ENCODE measurements around the gene CENPH.

Gene CENPH

GRCh38 chr5:69148981-69149675 lies 40.3 kb upstream of the CENPH start:
- 95% methylated on average over 2 of the region's 2 CpGs for WGBS
- DNase-seq, result no peak
- Histone ChIP-seq H3K23ac (ENCODE audit: low read length in 2 of 2) (no peak overlapping the region), H3K79me1 (replicated peaks; ENCODE audit: low read length, poor library complexity, severe bottlenecking) (no peaks in the 10 kb centered on the region), H4K8ac (ENCODE audit: low read length) (no peak overlapping the region), H3K14ac (ENCODE audit: low read length in 2 of 2) (no peak overlapping the region), H3K4me2 (ENCODE audit: low read length, poor library complexity, severe bottlenecking) (no peak overlapping the region), H4K91ac (ENCODE audit: low read length) (no peak overlapping the region), H3K9ac (ENCODE audit: low read length) (no peak overlapping the region), H2AK5ac (ENCODE audit: low read length, severe bottlenecking) (no peak overlapping the region), H3K27ac (ENCODE audit: low read length, poor library complexity, severe bottlenecking) (no peak overlapping the region), H3K4me1 (ENCODE audit: control insufficient read depth, insufficient read depth, low read depth, low read length) (no peaks in the 10 kb centered on the region), H3K4ac (ENCODE audit: low read depth in 1 of 2, low read length in 2 of 2) (no peak overlapping the region), H2BK15ac (ENCODE audit: low read depth, poor library complexity, severe bottlenecking) (no peak overlapping the region), H3K18ac (ENCODE audit: low read depth in 1 of 2, low read length in 2 of 2) (no peak overlapping the region), H3K27me3 (ENCODE audit: control insufficient read depth in 1 of 2, insufficient read depth in 1 of 2, low read length in 2 of 2) (no peaks in the 10 kb centered on the region), H2BK5ac (ENCODE audit: low read depth, low read length, poor library complexity, severe bottlenecking) (no peak overlapping the region), H2BK120ac (ENCODE audit: low read depth, low read length) (no peak overlapping the region), H2BK12ac (ENCODE audit: low read length in 2 of 2) (no peak overlapping the region), H3K36me3 (ENCODE audit: control insufficient read depth in 1 of 2, insufficient read depth in 2 of 2, low read depth in 1 of 2, low read length in 2 of 2) (no peaks in the 10 kb centered on the region), H2AFZ (ENCODE audit: low read depth, low read length) (no peak overlapping the region), H3K4me3 (ENCODE audit: insufficient read depth in 1 of 2, low read depth in 1 of 2, low read length in 2 of 2) (no peak overlapping the region), H3K9me3 (ENCODE audit: control insufficient read depth, low read length) (no peaks in the 10 kb centered on the region)

DNA sequence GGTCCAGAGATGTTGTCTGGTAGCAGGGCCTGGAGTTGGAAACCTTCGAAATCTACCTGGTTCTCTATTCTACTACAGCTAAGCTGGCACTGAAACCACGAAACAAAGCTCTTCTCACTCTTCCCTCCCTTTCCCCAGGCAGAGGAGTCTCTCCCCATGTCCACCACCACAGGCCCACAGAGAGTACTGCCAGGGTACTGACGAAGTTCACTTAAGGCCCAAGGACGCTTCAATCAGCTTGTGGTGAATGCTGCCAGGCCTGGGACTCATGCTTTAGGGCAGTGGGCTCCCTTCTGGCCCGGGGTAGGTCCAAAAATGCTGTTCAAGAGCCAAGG lies 39.7 kb upstream of the CENPH start:
- WGBS, result 86% methylated on average over 5 of the region's 5 CpGs

DNA sequence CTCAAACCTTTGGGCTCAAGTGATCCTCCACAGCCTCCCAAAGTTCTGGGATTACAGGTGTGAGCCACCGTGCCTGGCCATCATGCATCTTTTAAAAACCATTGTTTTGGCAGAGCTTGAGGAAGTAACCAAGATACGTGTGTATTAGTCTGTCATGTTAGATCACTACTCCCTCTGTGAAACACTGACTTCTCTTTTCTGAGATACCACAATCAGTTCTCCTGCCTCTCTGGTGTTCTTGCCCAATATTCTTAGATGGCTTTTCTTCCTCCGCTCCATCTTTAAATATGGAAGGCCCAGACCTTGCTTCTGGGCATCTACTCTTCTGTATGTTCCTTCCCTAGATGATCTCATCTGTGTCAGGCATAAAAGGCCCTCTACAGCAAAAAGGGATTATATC lies 36.7 kb upstream of the CENPH start:
- Histone ChIP-seq H3K23ac (ENCODE audit: low read length in 2 of 2) (no peak overlapping the region), H2BK12ac (ENCODE audit: low read length in 2 of 2) (no peak overlapping the region), H2BK15ac (ENCODE audit: low read depth, poor library complexity, severe bottlenecking) (no peak overlapping the region), H2AFZ (ENCODE audit: low read depth, low read length) (no peak overlapping the region), H3K4me1 (ENCODE audit: control insufficient read depth, insufficient read depth, low read depth, low read length) (no peaks in the 10 kb centered on the region), H3K27me3 (ENCODE audit: control insufficient read depth in 1 of 2, insufficient read depth in 1 of 2, low read length in 2 of 2) (no peaks in the 10 kb centered on the region), H3K9me3 (ENCODE audit: control insufficient read depth, low read length) (no peaks in the 10 kb centered on the region), H3K36me3 (ENCODE audit: control insufficient read depth in 1 of 2, insufficient read depth in 2 of 2, low read depth in 1 of 2, low read length in 2 of 2) (no peaks in the 10 kb centered on the region), H2BK5ac (ENCODE audit: low read depth, low read length, poor library complexity, severe bottlenecking) (no peak overlapping the region), H3K14ac (ENCODE audit: low read length in 2 of 2) (no peak overlapping the region), H2AK5ac (ENCODE audit: low read length, severe bottlenecking) (no peak overlapping the region), H3K4ac (ENCODE audit: low read depth in 1 of 2, low read length in 2 of 2) (no peak overlapping the region), H3K79me1 (replicated peaks; ENCODE audit: low read length, poor library complexity, severe bottlenecking) (no peaks in the 10 kb centered on the region), H3K9ac (ENCODE audit: low read length) (no peak overlapping the region), H4K8ac (ENCODE audit: low read length) (no peak overlapping the region), H2BK120ac (ENCODE audit: low read depth, low read length) (no peak overlapping the region), H3K27ac (ENCODE audit: low read length, poor library complexity, severe bottlenecking) (no peak overlapping the region), H4K91ac (ENCODE audit: low read length) (no peak overlapping the region), H3K4me2 (ENCODE audit: low read length, poor library complexity, severe bottlenecking) (no peak overlapping the region), H3K4me3 (ENCODE audit: insufficient read depth in 1 of 2, low read depth in 1 of 2, low read length in 2 of 2) (no peak overlapping the region), H3K18ac (ENCODE audit: low read depth in 1 of 2, low read length in 2 of 2) (no peak overlapping the region)
- 94% methylated on average over 3 of the region's 3 CpGs for WGBS
- DNase-seq, result no peak

More for the DNA sequence above, 39.7 kb upstream of the CENPH start:
- Histone ChIP-seq H3K27ac (ENCODE audit: low read length, poor library complexity, severe bottlenecking) (no peak overlapping the region), H2BK120ac (ENCODE audit: low read depth, low read length) (no peak overlapping the region), H4K91ac (ENCODE audit: low read length) (no peak overlapping the region), H3K4me2 (ENCODE audit: low read length, poor library complexity, severe bottlenecking) (no peak overlapping the region), H3K4me1 (ENCODE audit: control insufficient read depth, insufficient read depth, low read depth, low read length) (no peaks in the 10 kb centered on the region), H3K79me1 (replicated peaks; ENCODE audit: low read length, poor library complexity, severe bottlenecking) (no peaks in the 10 kb centered on the region), H3K36me3 (ENCODE audit: control insufficient read depth in 1 of 2, insufficient read depth in 2 of 2, low read depth in 1 of 2, low read length in 2 of 2) (no peaks in the 10 kb centered on the region), H3K9me3 (ENCODE audit: control insufficient read depth, low read length) (no peaks in the 10 kb centered on the region), H3K14ac (ENCODE audit: low read length in 2 of 2) (no peak overlapping the region), H2AFZ (ENCODE audit: low read depth, low read length) (no peak overlapping the region), H3K23ac (ENCODE audit: low read length in 2 of 2) (no peak overlapping the region), H3K18ac (ENCODE audit: low read depth in 1 of 2, low read length in 2 of 2) (no peak overlapping the region), H3K4me3 (ENCODE audit: insufficient read depth in 1 of 2, low read depth in 1 of 2, low read length in 2 of 2) (no peak overlapping the region), H4K8ac (ENCODE audit: low read length) (no peak overlapping the region), H2BK12ac (ENCODE audit: low read length in 2 of 2) (no peak overlapping the region), H2BK15ac (ENCODE audit: low read depth, poor library complexity, severe bottlenecking) (no peak overlapping the region), H2BK5ac (ENCODE audit: low read depth, low read length, poor library complexity, severe bottlenecking) (no peak overlapping the region), H2AK5ac (ENCODE audit: low read length, severe bottlenecking) (no peak overlapping the region), H3K4ac (ENCODE audit: low read depth in 1 of 2, low read length in 2 of 2) (no peak overlapping the region), H3K27me3 (ENCODE audit: control insufficient read depth in 1 of 2, insufficient read depth in 1 of 2, low read length in 2 of 2) (no peaks in the 10 kb centered on the region), H3K9ac (ENCODE audit: low read length) (no peak overlapping the region)
- DNase-seq, result no peak

- Histone ChIP-seq H3K79me1 (replicated peaks; ENCODE audit: low read length, poor library complexity, severe bottlenecking) (no peaks in the 10 kb centered on the region), H2BK5ac (ENCODE audit: low read depth, low read length, poor library complexity, severe bottlenecking) (no peak overlapping the region), H3K27me3 (ENCODE audit: control insufficient read depth in 1 of 2, insufficient read depth in 1 of 2, low read length in 2 of 2) (no peaks in the 10 kb centered on the region), H3K4me3 (ENCODE audit: insufficient read depth in 1 of 2, low read depth in 1 of 2, low read length in 2 of 2) (no peak overlapping the region), H4K91ac (ENCODE audit: low read length) (no peak overlapping the region), H3K9me3 (ENCODE audit: control insufficient read depth, low read length) (no peaks in the 10 kb centered on the region), H3K4me2 (ENCODE audit: low read length, poor library complexity, severe bottlenecking) (no peak overlapping the region), H2AFZ (ENCODE audit: low read depth, low read length) (no peak overlapping the region), H3K4me1 (ENCODE audit: control insufficient read depth, insufficient read depth, low read depth, low read length) (no peaks in the 10 kb centered on the region), H3K9ac (ENCODE audit: low read length) (no peak overlapping the region), H4K8ac (ENCODE audit: low read length) (no peak overlapping the region), H3K23ac (ENCODE audit: low read length in 2 of 2) (no peak overlapping the region), H2BK12ac (ENCODE audit: low read length in 2 of 2) (no peak overlapping the region), H3K27ac (ENCODE audit: low read length, poor library complexity, severe bottlenecking) (no peak overlapping the region), H3K36me3 (ENCODE audit: control insufficient read depth in 1 of 2, insufficient read depth in 2 of 2, low read depth in 1 of 2, low read length in 2 of 2) (no peaks in the 10 kb centered on the region), H2AK5ac (ENCODE audit: low read length, severe bottlenecking) (no peak overlapping the region), H2BK15ac (ENCODE audit: low read depth, poor library complexity, severe bottlenecking) (no peak overlapping the region), H3K18ac (ENCODE audit: low read depth in 1 of 2, low read length in 2 of 2) (no peak overlapping the region), H2BK120ac (ENCODE audit: low read depth, low read length) (no peak overlapping the region), H3K14ac (ENCODE audit: low read length in 2 of 2) (no peak overlapping the region), H3K4ac (ENCODE audit: low read depth in 1 of 2, low read length in 2 of 2) (no peak overlapping the region)
- WGBS, result 100% methylated on average over 11 of the region's 11 CpGs
- no peak for DNase-seq
These were observed 32.9 kb upstream of the CENPH start for GRCh38 chr5:69156456-69156855.
